H9 (cell line): ENCODE measurements around the gene PRCD. TPM values are rescaled to one million over a fixed set of nuclear protein-coding genes. Genes with fewer than 3 reads are reported as not detected.

Experiments used
- DNase-seq: peaks from one replicate; pipeline ENCODE4 v3.0.0-alpha.2; 2017
- H2AFZ ChIP-seq: one replicate; pipeline ENCODE4 v1.6.1; 2013; ENCODE audit warnings: mild to moderate bottlenecking, low read length, control low read depth, moderate library complexity
- H2AK5ac ChIP-seq: 2 replicates; pipeline ENCODE4 v1.6.1; 2013; ENCODE audit warnings: low read length, control low read depth, mixed read lengths; ENCODE audit not compliant: insufficient read length
- H2BK120ac ChIP-seq: one replicate; pipeline ENCODE4 v1.6.1; 2013; ENCODE audit warnings: low read depth, mild to moderate bottlenecking, low read length, control low read depth, inconsistent platforms; ENCODE audit not compliant: poor library complexity, severe bottlenecking
- H2BK12ac ChIP-seq: 2 replicates; pipeline ENCODE4 v1.6.1; 2013; ENCODE audit warnings: low read length, control low read depth, mixed read lengths, low read depth; ENCODE audit not compliant: insufficient read length
- H2BK15ac ChIP-seq: 2 replicates; pipeline ENCODE4 v1.6.1; 2013; ENCODE audit warnings: low read depth, low read length, control low read depth
- H2BK20ac ChIP-seq: one replicate; pipeline ENCODE4 v1.6.1; 2013; ENCODE audit warnings: low read depth, mild to moderate bottlenecking, low read length, control low read depth, inconsistent platforms; ENCODE audit not compliant: poor library complexity, severe bottlenecking
- H2BK5ac ChIP-seq: 2 replicates; pipeline ENCODE4 v1.6.1; 2013; ENCODE audit warnings: low read length, control low read depth, mixed read lengths; ENCODE audit not compliant: insufficient read length
- H3K14ac ChIP-seq: 2 replicates; pipeline ENCODE4 v1.6.1; 2013; ENCODE audit warnings: low read length, control low read depth; ENCODE audit not compliant: insufficient read depth
- H3K18ac ChIP-seq: 2 replicates; pipeline ENCODE4 v1.6.1; 2013; ENCODE audit warnings: low read depth, mild to moderate bottlenecking, mixed read lengths, low read length, control low read depth; ENCODE audit not compliant: insufficient read length
- H3K23ac ChIP-seq: 2 replicates; pipeline ENCODE4 v1.6.1; 2013; ENCODE audit warnings: low read length, control low read depth, mixed read lengths, low read depth; ENCODE audit not compliant: insufficient read length
- H3K23me2 ChIP-seq: 2 replicates; pipeline ENCODE4 v1.6.1; 2013; ENCODE audit warnings: low read depth, mild to moderate bottlenecking, mixed read lengths, low read length, control low read depth; ENCODE audit not compliant: insufficient read length, poor library complexity, severe bottlenecking
- H3K27ac ChIP-seq: 2 replicates; pipeline ENCODE4 v1.5.1; 2013; ENCODE audit warnings: low read length, control low read depth, mixed read lengths, low read depth; ENCODE audit not compliant: insufficient read length
- H3K27me3 ChIP-seq: 2 replicates; pipeline ENCODE4 v1.6.1; 2013; ENCODE audit warnings: low read length, control low read depth, inconsistent platforms; ENCODE audit not compliant: insufficient read depth
- H3K4ac ChIP-seq: 2 replicates; pipeline ENCODE4 v1.6.1; 2013; ENCODE audit warnings: low read depth, mild to moderate bottlenecking, control low read depth, inconsistent platforms, low read length, moderate library complexity
- H3K4me1 ChIP-seq: 2 replicates; pipeline ENCODE4 v1.6.1; 2013; ENCODE audit warnings: low read length, control low read depth, inconsistent platforms; ENCODE audit not compliant: insufficient read depth
- H3K4me2 ChIP-seq: 2 replicates; pipeline ENCODE4 v1.6.1; 2013; ENCODE audit warnings: low read length, control low read depth, mixed read lengths; ENCODE audit not compliant: insufficient read length, insufficient read depth
- H3K56ac ChIP-seq: 2 replicates; pipeline ENCODE4 v1.6.1; 2013; ENCODE audit warnings: low read depth, mild to moderate bottlenecking, mixed read lengths, low read length, control low read depth; ENCODE audit not compliant: insufficient read length
- H3K79me1 ChIP-seq: 2 replicates; pipeline ENCODE4 v1.6.1; 2013; ENCODE audit warnings: low read depth, mild to moderate bottlenecking, moderate library complexity, low read length, control low read depth, inconsistent platforms; ENCODE audit not compliant: insufficient read depth, poor library complexity, severe bottlenecking
- H3K79me2 ChIP-seq: 2 replicates; pipeline ENCODE4 v1.6.1; 2013; ENCODE audit warnings: low read length, control low read depth, inconsistent platforms; ENCODE audit not compliant: insufficient read depth
- H3K9ac ChIP-seq: 2 replicates; pipeline ENCODE4 v1.6.1; 2013; ENCODE audit warnings: low read length, control low read depth, mixed read lengths; ENCODE audit not compliant: insufficient read length; ENCODE audit errors: extremely low read depth
- H3K9me3 ChIP-seq: one replicate; pipeline ENCODE4 v1.6.1; 2013; ENCODE audit warnings: low read depth, low read length, inconsistent platforms; ENCODE audit not compliant: control insufficient read depth
- H3T11ph ChIP-seq: one replicate; pipeline ENCODE4 v1.6.1; 2013; ENCODE audit warnings: mild to moderate bottlenecking, low read length, control low read depth, inconsistent platforms
- H4K20me1 ChIP-seq: one replicate; pipeline ENCODE4 v1.6.1; 2013; ENCODE audit not compliant: control insufficient read depth, insufficient read length, insufficient read depth
- H4K5ac ChIP-seq: 2 replicates; pipeline ENCODE4 v1.6.1; 2013; ENCODE audit warnings: low read depth, mild to moderate bottlenecking, mixed read lengths, low read length, control low read depth; ENCODE audit not compliant: insufficient read length
- H4K8ac ChIP-seq: replicated peaks from 2 replicates; pipeline ENCODE4 v1.6.1; 2013; ENCODE audit warnings: low read length, control low read depth, mixed read lengths, low read depth; ENCODE audit not compliant: insufficient read length
- H4K91ac ChIP-seq: 2 replicates; pipeline ENCODE4 v1.6.1; 2013; ENCODE audit warnings: low read depth, mild to moderate bottlenecking, moderate library complexity, mixed read lengths, low read length, control low read depth; ENCODE audit not compliant: insufficient read length
- H3K27ac Mint-ChIP-seq, 3 experiments: 2 replicates in 2 of 3; 3 replicates in 1 of 3; pipeline ENCODE4 v1.8.0; 2020 to 2021; ENCODE audit warnings: mixed read lengths in 3 of 3, mild to moderate bottlenecking in 1 of 3, moderate library complexity in 1 of 3
- H3K27me3 Mint-ChIP-seq: 2 replicates; pipeline ENCODE4 v1.8.0; 2021; ENCODE audit warnings: low read depth, mild to moderate bottlenecking, moderate library complexity, mixed read lengths
- H3K36me3 Mint-ChIP-seq, 3 experiments: 2 replicates in 2 of 3; 3 replicates in 1 of 3; pipeline ENCODE4 v1.8.0; 2020 to 2021; ENCODE audit warnings: low read depth in 3 of 3, mixed read lengths in 3 of 3; ENCODE audit not compliant: insufficient read depth in 1 of 3
- H3K4me1 Mint-ChIP-seq, 2 experiments: 2 replicates each; pipeline ENCODE4 v1.8.0; 2020; ENCODE audit warnings: mixed read lengths in 2 of 2
- H3K4me3 Mint-ChIP-seq, 2 experiments: 2 replicates in 1 of 2; 3 replicates in 1 of 2; pipeline ENCODE4 v1.8.0; 2020 to 2021; ENCODE audit warnings: mild to moderate bottlenecking in 2 of 2, mixed read lengths in 2 of 2, moderate library complexity in 1 of 2
- H3K9me3 Mint-ChIP-seq, 2 experiments: 2 replicates in 1 of 2; 3 replicates in 1 of 2; pipeline ENCODE4 v1.8.0; 2020; ENCODE audit warnings: mild to moderate bottlenecking in 2 of 2, mixed read lengths in 2 of 2, moderate library complexity in 1 of 2
- WGBS: extraction: QIAGEN DNeasy Blood & Tissue Kit; methylation state at CpG from one replicate; pipeline ENCODE4 v1.1.7; 2013; ENCODE audit warnings: missing lambda C conversion rate, low lambda C conversion rate, mixed read lengths; ENCODE audit not compliant: insufficient read length; ENCODE audit errors: extremely low coverage; 5-methylcytosine and 5-hydroxymethylcytosine counted together
- total RNA-seq: library from RNA; stranded (reverse); gene quantifications from 2 replicates; pipeline ENCODE4 v1.2.1, GENCODE V29; 2021
- TF ChIP-seq, protein P1 (sequence below): fragments of 200-600 bp; sonication (generic); conservative IDR thresholded peaks from 3 replicates; pipeline ENCODE4 v1.8.0; 2021; ENCODE audit warnings: antibody characterized with exemption, mild to moderate bottlenecking

Gene PRCD
- total RNA-seq, 1 experiment from 2014 or later = 0.46 TPM

DNA sequence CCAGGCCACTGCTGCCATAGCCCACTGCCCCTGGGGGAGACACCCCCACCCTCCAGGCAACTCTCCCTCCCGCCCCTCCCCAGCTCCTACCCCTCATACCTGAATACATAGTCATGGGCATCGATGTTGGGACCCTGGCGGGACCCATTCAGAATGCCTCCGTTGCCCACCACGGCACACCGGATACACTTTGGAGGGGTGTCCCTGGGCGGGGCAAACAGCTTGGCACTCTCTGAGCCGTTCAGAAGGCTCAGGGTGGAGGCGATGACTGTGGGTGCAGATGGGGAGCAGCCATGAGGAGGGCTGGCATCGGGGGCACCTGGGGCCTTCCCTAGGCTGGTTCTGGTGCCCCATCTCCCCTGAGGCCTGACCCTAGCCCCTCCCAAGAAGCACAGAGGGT, 33.3 kb downstream of the PRCD start:
- Mint-ChIP-seq H3K27ac (no peak overlapping the region), H3K36me3 (peaks cover 0 to 4% (median 0%) of the 10 kb centered on the region in 3 experiments; a peak in 3 of 7 replicates), H3K9me3 (no peaks in the 10 kb centered on the region), H3K4me3 (no peak overlapping the region), H3K27me3 (no peaks in the 10 kb centered on the region; the same call in none of the 2 replicates), H3K4me1 (peaks cover 15 to 18% of the 10 kb centered on the region in 2 experiments)
- no peak overlapping the region for H3K18ac ChIP-seq
- H2AK5ac ChIP-seq = no peak overlapping the region
- no peak overlapping the region for H3K56ac ChIP-seq
- H3K9me3 ChIP-seq = no peaks in the 10 kb centered on the region
- no peak overlapping the region for H3K4ac ChIP-seq
- H3K79me2 ChIP-seq = no peaks in the 10 kb centered on the region
- H2AFZ ChIP-seq = no peak overlapping the region
- WGBS = no CpG with 5 or more reads among the region's 10 CpGs
- H3K23ac ChIP-seq = no peak overlapping the region
- no peak overlapping the region for H2BK5ac ChIP-seq
- H2BK20ac ChIP-seq = no peak overlapping the region
- H3K4me1 ChIP-seq = no peaks in the 10 kb centered on the region; the same call in 1 of the 2 replicates
- no peaks in the 10 kb centered on the region for H3K79me1 ChIP-seq
- H4K8ac ChIP-seq = no peak overlapping the region
- H2BK120ac ChIP-seq = no peak overlapping the region
- TF ChIP-seq, protein P1, sequence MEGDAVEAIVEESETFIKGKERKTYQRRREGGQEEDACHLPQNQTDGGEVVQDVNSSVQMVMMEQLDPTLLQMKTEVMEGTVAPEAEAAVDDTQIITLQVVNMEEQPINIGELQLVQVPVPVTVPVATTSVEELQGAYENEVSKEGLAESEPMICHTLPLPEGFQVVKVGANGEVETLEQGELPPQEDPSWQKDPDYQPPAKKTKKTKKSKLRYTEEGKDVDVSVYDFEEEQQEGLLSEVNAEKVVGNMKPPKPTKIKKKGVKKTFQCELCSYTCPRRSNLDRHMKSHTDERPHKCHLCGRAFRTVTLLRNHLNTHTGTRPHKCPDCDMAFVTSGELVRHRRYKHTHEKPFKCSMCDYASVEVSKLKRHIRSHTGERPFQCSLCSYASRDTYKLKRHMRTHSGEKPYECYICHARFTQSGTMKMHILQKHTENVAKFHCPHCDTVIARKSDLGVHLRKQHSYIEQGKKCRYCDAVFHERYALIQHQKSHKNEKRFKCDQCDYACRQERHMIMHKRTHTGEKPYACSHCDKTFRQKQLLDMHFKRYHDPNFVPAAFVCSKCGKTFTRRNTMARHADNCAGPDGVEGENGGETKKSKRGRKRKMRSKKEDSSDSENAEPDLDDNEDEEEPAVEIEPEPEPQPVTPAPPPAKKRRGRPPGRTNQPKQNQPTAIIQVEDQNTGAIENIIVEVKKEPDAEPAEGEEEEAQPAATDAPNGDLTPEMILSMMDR = no peak
- H3K9ac ChIP-seq = no peak overlapping the region
- DNase-seq = no peak
- H3K4me2 ChIP-seq = no peak overlapping the region
- H3T11ph ChIP-seq = no peak overlapping the region
- no peak overlapping the region for H4K91ac ChIP-seq
- H2BK15ac ChIP-seq = no peak overlapping the region
- H3K27me3 ChIP-seq = no peaks in the 10 kb centered on the region
- no peaks in the 10 kb centered on the region for H3K23me2 ChIP-seq
- H3K14ac ChIP-seq = no peak overlapping the region
- H2BK12ac ChIP-seq = no peak overlapping the region
- H4K20me1 ChIP-seq = no peaks in the 10 kb centered on the region
- H3K27ac ChIP-seq = no peak overlapping the region
- no peak overlapping the region for H4K5ac ChIP-seq
